Ammon's horn (tissue), 1 donor: ENCODE results near the gene BRSK1.

Experiments used
- DNase-seq: peaks from one replicate; pipeline ENCODE4 v3.0.0-alpha.2; 2016; ENCODE audit warnings: low spot score

The BRSK1 gene

GRCh38 chr19:55353356-55353802, 69.6 kb downstream of the BRSK1 start:
- no peak for DNase-seq

DNA sequence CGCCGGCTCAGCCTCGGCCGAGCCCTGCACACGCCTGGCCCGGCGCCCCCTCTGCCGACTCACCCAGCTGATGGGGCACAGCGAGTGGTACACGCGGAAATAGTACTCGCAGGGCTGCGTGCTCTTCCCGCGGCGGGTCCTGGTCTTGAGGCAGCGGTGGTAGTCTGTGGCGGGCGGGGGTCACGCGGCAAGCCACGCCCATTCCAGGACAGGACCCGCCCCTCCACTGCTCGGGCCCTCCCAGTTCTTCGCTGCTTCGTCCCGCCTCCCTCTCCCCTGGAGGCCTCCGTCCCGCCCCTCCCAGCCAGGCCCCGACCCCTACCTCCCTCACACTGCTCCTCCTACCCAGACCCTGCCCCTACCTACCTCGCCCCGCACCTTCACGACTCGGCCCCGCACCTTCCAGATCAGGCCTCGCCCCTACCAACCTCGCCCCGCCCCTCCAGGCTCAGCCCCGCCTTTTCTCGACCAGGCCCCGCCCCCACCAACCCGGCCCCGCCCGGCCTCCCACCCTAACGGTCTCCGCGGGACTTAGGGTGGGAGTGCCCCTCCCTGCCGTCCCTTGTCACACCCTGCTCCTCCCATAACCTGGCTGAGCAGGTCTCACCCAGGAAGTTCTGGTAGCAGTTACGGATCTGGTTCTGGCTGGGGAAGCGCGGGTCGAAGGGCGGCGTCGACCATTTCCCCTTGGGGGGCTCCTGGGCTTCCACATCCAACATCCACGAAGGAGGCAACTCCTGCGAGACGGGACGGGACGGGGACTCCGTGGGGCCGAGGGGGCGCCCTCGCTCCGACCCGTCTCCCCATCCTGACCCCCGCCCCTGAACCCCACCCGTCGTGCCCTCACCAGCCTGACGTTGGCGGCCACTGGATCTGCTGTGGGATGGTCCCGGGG, 70.3 kb downstream of the BRSK1 start:
- no peak for DNase-seq

GRCh38 chr19:55354698-55355212, 71.0 kb downstream of the BRSK1 start, which contains the start of gene COX6B2:
Gene COX6B2 (minus strand): TSS chr19:55354719. CDS start chr19:55354521, 198 bp downstream.
- no peak for DNase-seq

DNA sequence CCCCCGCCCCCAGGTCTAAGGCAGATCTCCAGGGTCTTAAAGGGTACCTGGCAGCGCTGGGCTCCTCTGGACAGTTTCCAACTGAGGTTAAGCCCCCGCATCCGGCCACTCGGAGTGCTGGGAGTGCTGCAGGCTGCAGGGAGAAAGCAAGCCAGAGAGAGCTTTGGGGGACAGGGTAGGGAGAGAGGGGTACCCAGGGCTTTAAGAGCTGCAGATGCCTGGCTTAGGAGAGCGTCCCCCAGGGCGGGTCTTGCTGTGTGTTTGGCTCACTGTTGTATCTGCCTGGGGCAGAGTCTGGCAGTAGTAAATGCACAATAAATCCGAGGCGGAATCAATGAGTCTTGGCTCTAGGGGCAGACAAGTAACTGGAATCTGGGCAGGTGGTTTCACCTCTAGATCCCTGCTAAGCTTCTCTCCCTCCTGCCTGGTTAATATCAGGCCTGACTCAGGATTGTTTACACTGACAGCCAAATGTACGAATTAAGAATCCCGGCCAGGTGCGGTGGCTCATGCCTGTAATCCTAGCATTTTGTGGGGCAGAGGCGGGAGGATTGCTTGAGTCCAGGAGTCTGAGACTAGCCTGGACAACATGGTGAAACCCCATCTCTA, 71.5 kb downstream of the BRSK1 start:
- DNase-seq: no peak

DNA sequence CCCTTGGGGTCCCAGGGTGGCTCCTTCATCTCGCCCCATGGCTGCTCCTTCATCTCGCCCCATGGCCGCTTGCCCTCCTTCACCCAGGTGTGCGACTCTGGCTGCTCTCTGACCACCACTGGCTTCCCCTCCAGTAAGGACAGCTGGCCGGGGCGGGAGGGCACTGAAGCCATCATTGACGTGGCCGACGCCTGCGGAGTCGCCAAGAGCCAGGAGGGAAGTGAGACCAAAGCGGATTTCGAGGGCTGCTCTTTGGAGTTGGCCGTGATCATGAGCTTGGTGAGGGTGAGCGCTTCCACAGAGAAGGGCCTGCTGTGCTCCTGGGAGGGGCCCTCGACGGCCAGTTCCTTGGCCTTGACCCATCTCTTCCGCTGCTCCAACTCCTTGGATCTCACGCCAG, 74.7 kb downstream of the BRSK1 start:
- DNase-seq: no peak

DNA sequence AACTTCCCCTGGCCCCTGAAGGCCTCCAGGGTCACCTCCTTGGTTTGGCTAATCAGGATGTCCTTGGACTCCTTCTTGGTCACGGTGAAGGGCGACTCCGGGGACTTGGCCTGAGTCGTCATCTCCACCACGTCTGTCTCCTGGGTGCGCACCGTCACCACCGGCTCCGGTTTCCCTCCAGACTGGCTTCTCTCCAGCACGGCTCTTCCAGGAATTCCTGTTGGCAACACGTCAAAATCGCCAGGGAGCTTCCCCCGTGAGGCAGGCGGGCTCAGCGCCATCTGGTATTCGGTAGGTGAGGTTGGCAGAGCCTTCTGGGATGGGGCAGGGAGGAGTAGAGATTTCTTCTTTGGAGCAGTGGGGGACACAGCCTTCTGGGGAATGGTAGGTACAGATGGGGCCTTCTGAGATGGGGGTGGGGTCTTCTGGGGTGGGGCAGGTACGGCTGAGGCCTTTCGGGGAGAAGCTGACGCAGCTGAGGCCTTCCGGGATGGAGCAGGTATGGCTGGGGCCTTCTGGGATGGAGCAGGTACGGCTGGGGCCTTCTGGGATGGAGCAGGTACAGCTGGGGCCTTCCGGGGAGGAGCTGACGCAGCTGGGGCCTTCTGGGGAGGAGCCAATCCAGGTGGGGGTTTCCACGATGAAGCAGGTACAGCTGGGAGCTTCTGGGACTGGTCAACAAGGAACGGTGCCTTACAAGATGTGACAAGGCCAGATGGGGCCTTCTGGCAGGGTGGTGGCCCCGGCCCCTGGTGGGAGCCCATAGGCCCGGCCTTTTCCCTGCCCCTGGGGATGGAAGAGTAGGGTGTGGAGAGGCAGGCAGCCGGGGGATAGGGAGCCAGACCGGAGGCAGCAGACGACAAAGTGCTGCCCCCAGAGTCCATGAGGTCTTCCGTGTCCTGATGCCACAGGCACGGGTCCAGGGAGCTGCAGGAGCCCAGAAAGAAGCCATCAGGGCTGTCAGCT, 75.4 kb downstream of the BRSK1 start:
- no peak for DNase-seq

- no peak for DNase-seq
Observed at GRCh38 chr19:55360902-55361301, 77.1 kb downstream of the BRSK1 start.
